ENCODE measurements around the gene FGFR2.

- TF ChIP-seq OSR1 (CRISPR knock-in tag; IDR thresholded peaks at IDR 0.05) (no peak), ARNTL (CRISPR knock-in tag; IDR thresholded peaks at IDR 0.05; ENCODE audit: borderline replicate concordance, low read depth) (no peak), PATZ1 (CRISPR knock-in tag; IDR thresholded peaks at IDR 0.05; ENCODE audit: borderline replicate concordance) (no peak), PPARA (CRISPR knock-in tag; IDR thresholded peaks at IDR 0.05; ENCODE audit: borderline replicate concordance) (no peak), ZFP3 (CRISPR knock-in tag; IDR thresholded peaks at IDR 0.05) (no peak), GLIS3 (CRISPR knock-in tag; IDR thresholded peaks at IDR 0.05) (no peak)
Measured at GRCh38 chr10:121568275-121568674, 30.0 kb downstream of the FGFR2 start.

Data from SK-N-SH treated with all-trans-retinoic acid at 6 μM for 48 hours (cell line).